Glomerular visceral epithelial cell (primary cell): ENCODE measurements around the gene OR1L8.
"Not testable (repeated sequence)": the region's sequence is repeated elsewhere in the genome, so short reads cannot be mapped to it uniquely, and the experiment has no call there.

Source experiments
- DNase-seq: peaks from one replicate; pipeline ENCODE4 v3.0.0-alpha.2; 2016; ENCODE audit errors: extremely low spot score

The OR1L8 gene

GRCh38 chr9:122583284-122583683 is at the start of gene OR1L8:
TSS of gene OR1L8 (minus strand) at chr9:122583384. CDS start at chr9:122568477, 14,907 bp downstream.
- DNase-seq = not testable (repeated sequence)

GRCh38 chr9:122619996-122620395 is 36.8 kb upstream of the OR1L8 start:
- no peak for DNase-seq

- DNase-seq = no peak
These were observed 31.2 kb upstream of the OR1L8 start, which contains the start of gene OR1Q1 for GRCh38 chr9:122614362-122614761. TSS of gene OR1Q1 (plus strand) at chr9:122614738. CDS start at chr9:122614738, 0 bp downstream.

- no peak for DNase-seq
These were observed 26.6 kb upstream of the OR1L8 start for GRCh38 chr9:122609804-122610203.

- no peak for DNase-seq
These were observed 23.4 kb upstream of the OR1L8 start for GRCh38 chr9:122606587-122606986.

- DNase-seq = no peak
These were observed 22.5 kb upstream of the OR1L8 start for GRCh38 chr9:122605691-122606090.

- peak; percentile 53 for DNase-seq
These were observed 2.8 kb downstream of the OR1L8 start for GRCh38 chr9:122580360-122580759.

GRCh38 chr9:122579874-122580273 is 3.3 kb downstream of the OR1L8 start:
- no peak for DNase-seq

- peak; percentile 38 for DNase-seq
These were observed 10.7 kb downstream of the OR1L8 start for GRCh38 chr9:122572456-122572855.

GRCh38 chr9:122567901-122568300 is 15.3 kb downstream of the OR1L8 start:
- no peak for DNase-seq

- DNase-seq = no peak
These were observed 20.9 kb downstream of the OR1L8 start for GRCh38 chr9:122562134-122562760.

GRCh38 chr9:122561446-122561845 is 21.7 kb downstream of the OR1L8 start:
- no peak for DNase-seq

GRCh38 chr9:122552812-122553211 is 30.4 kb downstream of the OR1L8 start, which contains the start of gene OR1N2:
TSS of gene OR1N2 (plus strand) at chr9:122553112. CDS start at chr9:122553212, 100 bp downstream.
- no peak for DNase-seq

GRCh38 chr9:122551371-122551770 is 31.8 kb downstream of the OR1L8 start:
- DNase-seq = no peak

- no peak for DNase-seq
These were observed 37.0 kb downstream of the OR1L8 start for GRCh38 chr9:122546196-122546595.

- no peak for DNase-seq
These were observed 44.4 kb downstream of the OR1L8 start for GRCh38 chr9:122538757-122539156.

GRCh38 chr9:122537066-122537465 is 46.1 kb downstream of the OR1L8 start:
- peak; percentile 51 for DNase-seq

GRCh38 chr9:122536134-122536533 is 47.0 kb downstream of the OR1L8 start:
- no peak for DNase-seq

GRCh38 chr9:122531157-122531556 is 52.0 kb downstream of the OR1L8 start:
- not testable (repeated sequence) for DNase-seq

GRCh38 chr9:122527193-122527592 is 56.0 kb downstream of the OR1L8 start, which contains the start of gene OR1N1:
TSS of gene OR1N1 (minus strand) at chr9:122527293. CDS start at chr9:122527293, 0 bp downstream.
- no peak for DNase-seq

GRCh38 chr9:122526602-122527001 is 56.6 kb downstream of the OR1L8 start:
- no peak for DNase-seq

- no peak for DNase-seq
These were observed 63.8 kb downstream of the OR1L8 start for GRCh38 chr9:122519376-122519775.

GRCh38 chr9:122518841-122519240 is 64.3 kb downstream of the OR1L8 start, which contains the start of gene OR1J4:
TSS of gene OR1J4 (plus strand) at chr9:122519141. CDS start at chr9:122519141, 0 bp downstream.
- DNase-seq = no peak

GRCh38 chr9:122518226-122518625 is 65.0 kb downstream of the OR1L8 start:
- no peak for DNase-seq
